WTC11 (cell line): Measurements from ENCODE around the gene CILP2. TPM values are rescaled to one million over a fixed set of nuclear protein-coding genes. Genes with fewer than 3 reads are reported as not detected.

Experiments
- ATAC-seq: fragments of 200-7000 bp; cut with Tn5 transposase; 2 replicates; pipeline ENCODE4 v1.10.0; 2021; ENCODE audit warnings: mild to moderate bottlenecking, moderate library complexity
- CTCF ChIA-PET: fragments of 300-600 bp; sonication (Branson Sonifier 250); formaldehyde crosslinking; loops from one replicate; lab custom pipeline; 2021; ENCODE audit warnings: antibody characterized with exemption; lab: Charles Lee
- POLR2A ChIA-PET: fragments of 350-600 bp; sonication (Branson Sonifier 250); formaldehyde crosslinking; loops from one replicate; lab custom pipeline; 2021; ENCODE audit warnings: antibody characterized with exemption; lab: Charles Lee
- DNase-seq: peaks from one replicate; pipeline ENCODE4 v3.0.0; 2021; ENCODE audit warnings: low spot score
- H3K27ac Mint-ChIP-seq: 2 replicates; pipeline ENCODE4 v1.8.0; 2021; ENCODE audit warnings: mixed read lengths
- H3K27me3 Mint-ChIP-seq: 2 replicates; pipeline ENCODE4 v1.8.0; 2021; ENCODE audit warnings: low read depth, mild to moderate bottlenecking, moderate library complexity, mixed read lengths
- H3K36me3 Mint-ChIP-seq: 2 replicates; pipeline ENCODE4 v1.8.0; 2021; ENCODE audit warnings: mixed read lengths
- H3K4me1 Mint-ChIP-seq: 2 replicates; pipeline ENCODE4 v1.8.0; 2022; ENCODE audit warnings: mixed read lengths
- H3K4me3 Mint-ChIP-seq: 2 replicates; pipeline ENCODE4 v1.8.0; 2021; ENCODE audit warnings: mild to moderate bottlenecking, moderate library complexity, mixed read lengths
- H3K9me3 Mint-ChIP-seq: 2 replicates; pipeline ENCODE4 v1.8.0; 2021; ENCODE audit warnings: mixed read lengths
- ATF2 ChIP-seq: sonication (generic); formaldehyde crosslinking; IDR thresholded peaks from 2 replicates; pipeline ENCODE4 v1.8.1; 2022; ENCODE audit warnings: low read depth, missing genetic modification reagents, borderline replicate concordance
- CREM ChIP-seq: sonication (generic); formaldehyde crosslinking; IDR thresholded peaks from 2 replicates; pipeline ENCODE4 v1.8.1; 2022; ENCODE audit warnings: mild to moderate bottlenecking, missing genetic modification reagents, moderate library complexity
- ESRRA ChIP-seq: sonication (generic); formaldehyde crosslinking; IDR thresholded peaks from 2 replicates; pipeline ENCODE4 v1.8.1; 2022; ENCODE audit warnings: mild to moderate bottlenecking, missing genetic modification reagents, borderline replicate concordance
- FOXJ3 ChIP-seq: sonication (generic); formaldehyde crosslinking; IDR thresholded peaks from 2 replicates; pipeline ENCODE4 v1.9.0; 2021; ENCODE audit warnings: missing genetic modification reagents, mild to moderate bottlenecking, borderline replicate concordance
- GABPB1 ChIP-seq: sonication (generic); formaldehyde crosslinking; IDR thresholded peaks from 2 replicates; pipeline ENCODE4 v1.8.1; 2023; ENCODE audit warnings: mild to moderate bottlenecking, missing genetic modification reagents
- GRHL2 ChIP-seq: fragments of 250-450 bp; sonication (Bioruptor Pico); IDR thresholded peaks from 2 replicates; pipeline ENCODE4 v1.8.0; 2022; ENCODE audit warnings: mild to moderate bottlenecking, moderate library complexity; ENCODE audit not compliant: insufficient replicate concordance, severe bottlenecking
- HMGA2 ChIP-seq: fragments of 250-450 bp; sonication (Bioruptor Pico); IDR thresholded peaks from 2 replicates; pipeline ENCODE4 v1.4.0; 2021; ENCODE audit warnings: mild to moderate bottlenecking, moderate library complexity
- IRF1 ChIP-seq: sonication (generic); formaldehyde crosslinking; IDR thresholded peaks from 2 replicates; pipeline ENCODE4 v1.8.0; 2023; ENCODE audit warnings: missing genetic modification reagents
- IRF2 ChIP-seq: sonication (generic); formaldehyde crosslinking; IDR thresholded peaks from 2 replicates; pipeline ENCODE4 v1.8.0; 2022; ENCODE audit warnings: low read depth, missing genetic modification reagents, borderline replicate concordance
- JUN ChIP-seq: sonication (generic); formaldehyde crosslinking; IDR thresholded peaks from 2 replicates; pipeline ENCODE4 v1.8.0; 2023; ENCODE audit warnings: mild to moderate bottlenecking, missing genetic modification reagents
- NFYB ChIP-seq: sonication (generic); formaldehyde crosslinking; conservative IDR thresholded peaks from 2 replicates; pipeline ENCODE4 v1.8.0; 2022; ENCODE audit warnings: low read depth, missing genetic modification reagents
- NR2C2 ChIP-seq: sonication (generic); formaldehyde crosslinking; IDR thresholded peaks from 2 replicates; pipeline ENCODE4 v1.8.0; 2022; ENCODE audit warnings: mild to moderate bottlenecking, missing genetic modification reagents
- OVOL2 ChIP-seq: fragments of 250-450 bp; sonication (Bioruptor Pico); IDR thresholded peaks from 2 replicates; pipeline ENCODE4 v1.9.0; 2021; ENCODE audit warnings: mild to moderate bottlenecking, borderline replicate concordance
- RELA ChIP-seq: sonication (generic); formaldehyde crosslinking; IDR thresholded peaks from 2 replicates; pipeline ENCODE4 v1.8.1; 2022; ENCODE audit warnings: missing genetic modification reagents, mild to moderate bottlenecking, borderline replicate concordance
- RORB ChIP-seq: fragments of 250-450 bp; sonication (Bioruptor Pico); IDR thresholded peaks from 2 replicates; pipeline ENCODE4 v1.9.0; 2021; ENCODE audit warnings: mild to moderate bottlenecking
- SP1 ChIP-seq: sonication (generic); formaldehyde crosslinking; conservative IDR thresholded peaks from 2 replicates; pipeline ENCODE4 v1.8.1; 2022; ENCODE audit warnings: missing genetic modification reagents
- TCF7 ChIP-seq: sonication (generic); formaldehyde crosslinking; IDR thresholded peaks from 2 replicates; pipeline ENCODE4 v1.8.0; 2022; ENCODE audit warnings: mild to moderate bottlenecking, low read depth, missing genetic modification reagents, moderate library complexity
- TEAD4 ChIP-seq: sonication (generic); formaldehyde crosslinking; IDR thresholded peaks from 2 replicates; pipeline ENCODE4 v1.8.0; 2022; ENCODE audit warnings: mild to moderate bottlenecking, missing genetic modification reagents
- ZNF219 ChIP-seq: sonication (generic); formaldehyde crosslinking; IDR thresholded peaks from 2 replicates; pipeline ENCODE4 v1.8.0; 2023; ENCODE audit warnings: missing genetic modification reagents, mild to moderate bottlenecking, borderline replicate concordance
- ZNF232 ChIP-seq: sonication (generic); formaldehyde crosslinking; IDR thresholded peaks from 2 replicates; pipeline ENCODE4 v1.8.0; 2022; ENCODE audit warnings: mild to moderate bottlenecking, missing genetic modification reagents
- ZSCAN18 ChIP-seq: fragments of 250-450 bp; sonication (Bioruptor Pico); IDR thresholded peaks from 2 replicates; pipeline ENCODE4 v2.1.2; 2022; ENCODE audit warnings: mild to moderate bottlenecking, moderate library complexity
- total RNA-seq: library from RNA; stranded (reverse); gene quantifications from 3 replicates; pipeline ENCODE4 v1.2.3, GENCODE V29; 2021
- TF ChIP-seq, protein P1 (sequence below): fragments of 250-450 bp; sonication (Bioruptor Pico); IDR thresholded peaks from 2 replicates; pipeline ENCODE4 v1.9.0; 2021; ENCODE audit warnings: mild to moderate bottlenecking
- TF ChIP-seq, protein P2 (sequence below): sonication (generic); formaldehyde crosslinking; conservative IDR thresholded peaks from 2 replicates; pipeline ENCODE4 v1.8.1; 2023; ENCODE audit warnings: mild to moderate bottlenecking, low read depth, missing genetic modification reagents, moderate library complexity
- TF ChIP-seq, protein P3 (sequence below): sonication (generic); formaldehyde crosslinking; IDR thresholded peaks from 2 replicates; pipeline ENCODE4 v1.8.1; 2022; ENCODE audit warnings: low read depth, mild to moderate bottlenecking, moderate library complexity, missing genetic modification reagents, borderline replicate concordance

Gene CILP2
- total RNA-seq, 1 experiment from 2014 or later: 7.9 TPM

- no peak for TF ChIP-seq IRF2 (CRISPR knock-in tag)
Observed at GRCh38 chr19:19561946-19562664, 24.0 kb downstream of the CILP2 start (continued).

GRCh38 chr19:19562665-19563347, 24.7 kb downstream of the CILP2 start:
- Mint-ChIP-seq H3K9me3 (peaks cover 6% of the 10 kb centered on the region), H3K27ac (no peak overlapping the region), H3K36me3 (peaks cover 5% of the 10 kb centered on the region), H3K4me3 (no peak overlapping the region)
- peak; percentile 85 for ATAC-seq
- DNase-seq: no peak
- CTCF ChIA-PET: interaction anchor here (0.6 to 3.5 kb wide), 5 partner anchors 8 to 410 kb away, joined by 3 to 18 read pairs (median 11); no protein-coding TSS in a partner anchor
- TF ChIP-seq FOXJ3 (CRISPR knock-in tag) (no peak), SP1 (CRISPR knock-in tag) (no peak), RELA (CRISPR knock-in tag) (no peak), NR2C2 (CRISPR knock-in tag) (no peak), GABPB1 (CRISPR knock-in tag) (no peak), ESRRA (no peak), RORB (no peak), TCF7 (CRISPR knock-in tag) (no peak), ZNF232 (no peak), ZNF219 (CRISPR knock-in tag) (no peak), IRF1 (CRISPR knock-in tag) (no peak)
- TF ChIP-seq, protein P1, sequence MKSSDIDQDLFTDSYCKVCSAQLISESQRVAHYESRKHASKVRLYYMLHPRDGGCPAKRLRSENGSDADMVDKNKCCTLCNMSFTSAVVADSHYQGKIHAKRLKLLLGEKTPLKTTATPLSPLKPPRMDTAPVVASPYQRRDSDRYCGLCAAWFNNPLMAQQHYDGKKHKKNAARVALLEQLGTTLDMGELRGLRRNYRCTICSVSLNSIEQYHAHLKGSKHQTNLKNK (CRISPR knock-in tag): no peak
- TF ChIP-seq, protein P2, sequence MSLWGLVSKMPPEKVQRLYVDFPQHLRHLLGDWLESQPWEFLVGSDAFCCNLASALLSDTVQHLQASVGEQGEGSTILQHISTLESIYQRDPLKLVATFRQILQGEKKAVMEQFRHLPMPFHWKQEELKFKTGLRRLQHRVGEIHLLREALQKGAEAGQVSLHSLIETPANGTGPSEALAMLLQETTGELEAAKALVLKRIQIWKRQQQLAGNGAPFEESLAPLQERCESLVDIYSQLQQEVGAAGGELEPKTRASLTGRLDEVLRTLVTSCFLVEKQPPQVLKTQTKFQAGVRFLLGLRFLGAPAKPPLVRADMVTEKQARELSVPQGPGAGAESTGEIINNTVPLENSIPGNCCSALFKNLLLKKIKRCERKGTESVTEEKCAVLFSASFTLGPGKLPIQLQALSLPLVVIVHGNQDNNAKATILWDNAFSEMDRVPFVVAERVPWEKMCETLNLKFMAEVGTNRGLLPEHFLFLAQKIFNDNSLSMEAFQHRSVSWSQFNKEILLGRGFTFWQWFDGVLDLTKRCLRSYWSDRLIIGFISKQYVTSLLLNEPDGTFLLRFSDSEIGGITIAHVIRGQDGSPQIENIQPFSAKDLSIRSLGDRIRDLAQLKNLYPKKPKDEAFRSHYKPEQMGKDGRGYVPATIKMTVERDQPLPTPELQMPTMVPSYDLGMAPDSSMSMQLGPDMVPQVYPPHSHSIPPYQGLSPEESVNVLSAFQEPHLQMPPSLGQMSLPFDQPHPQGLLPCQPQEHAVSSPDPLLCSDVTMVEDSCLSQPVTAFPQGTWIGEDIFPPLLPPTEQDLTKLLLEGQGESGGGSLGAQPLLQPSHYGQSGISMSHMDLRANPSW: no peak
- TF ChIP-seq, all 79 proteins: peak for 0
- POLR2A ChIA-PET: no interaction called here
- Mint-ChIP-seq H3K27me3 (no peaks in the 10 kb centered on the region), H3K4me1 (peaks cover 10% of the 10 kb centered on the region)

GRCh38 chr19:19563348-19563848, 25.3 kb downstream of the CILP2 start:
- no peak for TF ChIP-seq ZSCAN18 (CRISPR knock-in tag)
- no peak for TF ChIP-seq NFYB (CRISPR knock-in tag)
- TF ChIP-seq ATF2: no peak
- no peak for TF ChIP-seq GRHL2 (CRISPR knock-in tag)
- TF ChIP-seq JUN (CRISPR knock-in tag): no peak
- no peak for TF ChIP-seq ZNF219 (CRISPR knock-in tag)
- no peak for TF ChIP-seq OVOL2 (CRISPR knock-in tag)
- no peak for TF ChIP-seq CREM (CRISPR knock-in tag)
- no peak for TF ChIP-seq HMGA2
- no peak for TF ChIP-seq TEAD4 (CRISPR knock-in tag)
- TF ChIP-seq, protein P3, sequence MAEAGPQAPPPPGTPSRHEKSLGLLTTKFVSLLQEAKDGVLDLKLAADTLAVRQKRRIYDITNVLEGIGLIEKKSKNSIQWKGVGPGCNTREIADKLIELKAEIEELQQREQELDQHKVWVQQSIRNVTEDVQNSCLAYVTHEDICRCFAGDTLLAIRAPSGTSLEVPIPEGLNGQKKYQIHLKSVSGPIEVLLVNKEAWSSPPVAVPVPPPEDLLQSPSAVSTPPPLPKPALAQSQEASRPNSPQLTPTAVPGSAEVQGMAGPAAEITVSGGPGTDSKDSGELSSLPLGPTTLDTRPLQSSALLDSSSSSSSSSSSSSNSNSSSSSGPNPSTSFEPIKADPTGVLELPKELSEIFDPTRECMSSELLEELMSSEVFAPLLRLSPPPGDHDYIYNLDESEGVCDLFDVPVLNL (CRISPR knock-in tag): no peak

More at GRCh38 chr19:19563348-19563848, 25.3 kb downstream of the CILP2 start:
- H3K4me3 Mint-ChIP-seq: no peak overlapping the region
- H3K4me1 Mint-ChIP-seq: peaks cover 10% of the 10 kb centered on the region
- peaks cover 5% of the 10 kb centered on the region for H3K36me3 Mint-ChIP-seq
- ATAC-seq (no peak), DNase-seq (no peak)
- peaks cover 7% of the 10 kb centered on the region for H3K9me3 Mint-ChIP-seq
- no peak overlapping the region for H3K27ac Mint-ChIP-seq
- POLR2A ChIA-PET: no interaction called here
- H3K27me3 Mint-ChIP-seq: no peaks in the 10 kb centered on the region
- CTCF ChIA-PET: interaction anchor here (0.6 to 3.5 kb wide), 3 partner anchors 9 to 409 kb away, joined by 3 to 18 read pairs (median 11); no protein-coding TSS in a partner anchor
